ENCODE measurements around the gene ZNF691.
"Not testable (repeated sequence)": the region's sequence is repeated elsewhere in the genome, so short reads cannot be mapped to it uniquely, and the experiment has no call there.

Gene ZNF691

DNA sequence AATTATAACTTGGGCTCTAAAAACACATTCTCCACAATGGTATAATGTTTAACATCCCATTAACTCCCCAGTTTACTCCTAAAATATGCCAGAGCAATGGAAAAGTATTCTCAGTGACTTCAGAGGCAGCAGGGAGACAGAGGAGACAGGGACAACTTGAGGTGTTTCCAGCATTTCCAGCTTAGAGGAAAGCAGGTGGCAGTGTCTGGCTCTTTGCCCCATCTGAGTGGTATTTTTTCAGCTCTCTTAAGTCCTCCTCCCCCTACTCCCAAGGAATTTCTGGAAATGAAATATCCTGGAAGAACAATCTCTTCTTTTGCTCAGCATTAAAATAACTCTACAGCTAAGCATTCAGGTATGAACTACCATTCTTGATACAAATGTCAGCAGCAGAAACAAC is 40.2 kb upstream of the ZNF691 start:
- TF ChIP-seq, protein P1, sequence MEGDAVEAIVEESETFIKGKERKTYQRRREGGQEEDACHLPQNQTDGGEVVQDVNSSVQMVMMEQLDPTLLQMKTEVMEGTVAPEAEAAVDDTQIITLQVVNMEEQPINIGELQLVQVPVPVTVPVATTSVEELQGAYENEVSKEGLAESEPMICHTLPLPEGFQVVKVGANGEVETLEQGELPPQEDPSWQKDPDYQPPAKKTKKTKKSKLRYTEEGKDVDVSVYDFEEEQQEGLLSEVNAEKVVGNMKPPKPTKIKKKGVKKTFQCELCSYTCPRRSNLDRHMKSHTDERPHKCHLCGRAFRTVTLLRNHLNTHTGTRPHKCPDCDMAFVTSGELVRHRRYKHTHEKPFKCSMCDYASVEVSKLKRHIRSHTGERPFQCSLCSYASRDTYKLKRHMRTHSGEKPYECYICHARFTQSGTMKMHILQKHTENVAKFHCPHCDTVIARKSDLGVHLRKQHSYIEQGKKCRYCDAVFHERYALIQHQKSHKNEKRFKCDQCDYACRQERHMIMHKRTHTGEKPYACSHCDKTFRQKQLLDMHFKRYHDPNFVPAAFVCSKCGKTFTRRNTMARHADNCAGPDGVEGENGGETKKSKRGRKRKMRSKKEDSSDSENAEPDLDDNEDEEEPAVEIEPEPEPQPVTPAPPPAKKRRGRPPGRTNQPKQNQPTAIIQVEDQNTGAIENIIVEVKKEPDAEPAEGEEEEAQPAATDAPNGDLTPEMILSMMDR (IDR thresholded peaks at IDR 0.05; ENCODE audit: poor library complexity, severe bottlenecking), result no peak
- no peak overlapping the region for H3K4me3 ChIP-seq (ENCODE audit: severe bottlenecking)
- ATAC-seq (ENCODE audit: low read depth) (no peak), DNase-seq (ENCODE audit: low spot score) (no peak)
- H3K4me1 ChIP-seq (ENCODE audit: insufficient read depth, poor library complexity, severe bottlenecking), result no peaks in the 10 kb centered on the region
- no peak overlapping the region for H3K27ac ChIP-seq (ENCODE audit: poor library complexity, severe bottlenecking)
- H3K27me3 ChIP-seq (ENCODE audit: insufficient read depth, poor library complexity, severe bottlenecking), result no peaks in the 10 kb centered on the region
- H3K36me3 ChIP-seq (ENCODE audit: low read depth), result no peaks in the 10 kb centered on the region
- no peaks in the 10 kb centered on the region for H3K9me3 ChIP-seq (ENCODE audit: severe bottlenecking)

DNA sequence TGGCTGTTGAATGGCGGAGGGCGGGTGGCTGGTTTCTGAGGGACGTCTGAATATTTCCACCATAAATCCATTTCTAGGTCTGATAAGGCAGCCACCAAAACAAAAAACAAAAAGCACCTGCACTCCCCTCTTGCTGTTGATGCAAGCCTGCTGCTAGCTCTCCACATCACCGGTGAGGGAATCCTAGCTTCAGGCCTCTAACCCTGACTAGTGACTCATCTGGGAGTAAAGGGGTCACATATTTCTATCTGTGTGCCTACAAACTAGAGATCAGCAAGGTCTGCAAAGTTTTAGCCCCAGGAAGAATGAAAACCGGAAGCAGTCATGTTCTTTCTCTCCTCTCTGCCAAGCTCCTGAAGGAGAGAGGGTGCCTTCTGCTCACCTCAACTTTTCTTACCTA is 39.8 kb upstream of the ZNF691 start:
- TF ChIP-seq, protein P1 (IDR thresholded peaks at IDR 0.05; ENCODE audit: poor library complexity, severe bottlenecking), result no peak
- Histone ChIP-seq H3K27ac (ENCODE audit: poor library complexity, severe bottlenecking) (no peak overlapping the region), H3K36me3 (ENCODE audit: low read depth) (no peaks in the 10 kb centered on the region), H3K27me3 (ENCODE audit: insufficient read depth, poor library complexity, severe bottlenecking) (no peaks in the 10 kb centered on the region), H3K4me3 (ENCODE audit: severe bottlenecking) (no peak overlapping the region), H3K9me3 (ENCODE audit: severe bottlenecking) (no peaks in the 10 kb centered on the region), H3K4me1 (ENCODE audit: insufficient read depth, poor library complexity, severe bottlenecking) (no peaks in the 10 kb centered on the region)
- ATAC-seq (ENCODE audit: low read depth) (no peak), DNase-seq (ENCODE audit: low spot score) (no peak)

DNA sequence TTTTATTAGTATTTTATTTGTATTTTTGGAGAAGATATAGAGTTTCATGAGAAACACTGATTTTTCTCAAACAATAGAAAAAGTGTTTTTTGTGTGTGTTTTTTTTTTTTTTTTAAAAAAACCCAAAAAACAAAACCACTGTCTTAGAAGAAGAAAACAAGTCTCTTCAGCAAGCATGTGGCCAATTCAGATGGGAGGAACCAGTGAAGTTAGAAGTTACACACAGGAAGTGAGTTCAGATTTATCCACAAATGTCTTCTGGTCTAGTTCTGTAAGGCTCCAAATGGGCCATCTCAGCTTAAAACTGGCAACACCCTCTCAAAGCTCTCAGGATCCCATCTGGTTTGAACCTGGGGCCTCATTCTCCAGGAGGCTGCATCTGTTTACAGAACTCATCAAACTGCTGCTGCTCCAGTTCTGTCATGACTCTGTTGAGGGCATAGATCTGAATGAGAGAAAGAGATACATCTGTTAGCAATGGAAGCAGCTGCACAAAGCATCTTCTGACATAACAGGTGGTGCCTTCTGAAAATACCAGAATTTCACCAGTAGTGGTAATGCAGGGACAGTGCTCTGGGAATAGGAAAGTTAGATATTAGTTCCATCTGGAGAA is 39.3 kb upstream of the ZNF691 start:
- ATAC-seq (ENCODE audit: low read depth) (no peak), DNase-seq (ENCODE audit: low spot score) (no peak)
- no peaks in the 10 kb centered on the region for H3K27me3 ChIP-seq (ENCODE audit: insufficient read depth, poor library complexity, severe bottlenecking)
- H3K36me3 ChIP-seq (ENCODE audit: low read depth), result no peaks in the 10 kb centered on the region
- no peaks in the 10 kb centered on the region for H3K4me1 ChIP-seq (ENCODE audit: insufficient read depth, poor library complexity, severe bottlenecking)
- TF ChIP-seq, protein P1 (IDR thresholded peaks at IDR 0.05; ENCODE audit: poor library complexity, severe bottlenecking), result no peak
- no peak overlapping the region for H3K4me3 ChIP-seq (ENCODE audit: severe bottlenecking)
- no peak overlapping the region for H3K27ac ChIP-seq (ENCODE audit: poor library complexity, severe bottlenecking)
- no peaks in the 10 kb centered on the region for H3K9me3 ChIP-seq (ENCODE audit: severe bottlenecking)

DNA sequence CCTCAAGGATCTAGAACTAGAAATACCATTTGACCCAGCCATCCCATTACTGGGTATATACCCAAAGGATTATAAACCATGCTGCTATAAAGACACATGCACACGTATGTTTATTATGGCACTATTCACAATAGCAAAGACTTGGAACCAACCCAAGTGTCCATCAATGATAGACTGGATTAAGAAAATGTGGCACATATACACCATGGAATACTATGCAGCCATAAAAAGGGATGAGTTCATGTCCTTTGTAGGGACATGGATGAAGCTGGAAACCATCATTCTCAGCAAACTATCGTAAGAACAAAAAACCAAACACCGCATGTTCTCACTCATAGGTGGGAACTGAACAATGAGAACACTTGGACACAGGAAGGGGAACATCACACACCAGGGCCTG is 31.6 kb upstream of the ZNF691 start:
- H3K9me3 ChIP-seq (ENCODE audit: severe bottlenecking); H3K4me3 ChIP-seq (ENCODE audit: severe bottlenecking); DNase-seq (ENCODE audit: low spot score); ATAC-seq (ENCODE audit: low read depth); H3K36me3 ChIP-seq (ENCODE audit: low read depth); H3K27ac ChIP-seq (ENCODE audit: poor library complexity, severe bottlenecking); H3K27me3 ChIP-seq (ENCODE audit: insufficient read depth, poor library complexity, severe bottlenecking): not testable (repeated sequence)
- peaks cover 11% of the 10 kb centered on the region for H3K4me1 ChIP-seq (ENCODE audit: insufficient read depth, poor library complexity, severe bottlenecking)

DNA sequence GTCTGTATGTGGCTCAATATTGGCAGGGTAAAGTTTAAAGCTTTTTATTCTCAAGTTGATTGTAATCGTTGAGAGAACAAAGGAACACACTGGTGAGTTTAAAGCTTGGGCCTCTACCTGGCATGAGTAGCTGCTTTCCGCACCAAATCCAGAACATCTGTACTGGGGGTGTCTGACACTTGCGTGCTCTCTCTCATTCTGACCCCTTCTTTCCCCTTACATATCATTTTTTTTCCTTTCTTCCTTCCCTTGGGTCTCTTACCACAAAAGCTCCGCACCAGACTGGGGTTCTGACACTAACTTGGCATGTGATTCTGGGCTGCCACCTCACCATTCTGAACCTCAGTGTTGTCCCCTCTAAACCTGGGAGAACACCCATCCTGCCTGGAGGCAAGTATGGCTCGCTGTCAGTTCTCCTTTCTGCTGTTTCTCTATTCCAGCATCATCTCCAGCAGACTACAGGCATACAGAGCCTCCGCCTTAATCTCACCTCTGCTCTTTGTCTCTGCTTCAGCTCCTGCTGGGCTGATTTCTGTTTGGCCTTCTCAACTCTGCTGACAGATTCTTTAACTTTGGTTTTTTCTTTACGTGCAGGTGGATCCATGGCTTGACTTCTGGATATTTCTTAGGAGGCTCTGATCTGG is 30.4 kb upstream of the ZNF691 start:
- peak overlapping the region; percentile 91 for H3K4me3 ChIP-seq (ENCODE audit: severe bottlenecking)
- H3K36me3 ChIP-seq (ENCODE audit: low read depth), result peaks cover 4% of the 10 kb centered on the region; the same call in 1 of the 2 replicates
- ATAC-seq (ENCODE audit: low read depth), result peak; percentile 20
- TF ChIP-seq, protein P1 (IDR thresholded peaks at IDR 0.05; ENCODE audit: poor library complexity, severe bottlenecking), result no peak
- H3K9me3 ChIP-seq (ENCODE audit: severe bottlenecking), result no peaks in the 10 kb centered on the region
- H3K27ac ChIP-seq (ENCODE audit: poor library complexity, severe bottlenecking), result peak overlapping the region; percentile 79
- H3K27me3 ChIP-seq (ENCODE audit: insufficient read depth, poor library complexity, severe bottlenecking), result no peaks in the 10 kb centered on the region
- H3K4me1 ChIP-seq (ENCODE audit: insufficient read depth, poor library complexity, severe bottlenecking), result peaks cover 11% of the 10 kb centered on the region
- DNase-seq (ENCODE audit: low spot score), result no peak

Data from RWPE2 (cell line).